Smooth muscle cell (in vitro differentiated cells): Measurements from ENCODE around the gene CASD1. TPM values are rescaled to one million over a fixed set of nuclear protein-coding genes. Genes with fewer than 3 reads are reported as not detected.

Experiments
- DNase-seq: peaks from one replicate; lab custom pipeline; 2025; ENCODE audit not compliant: unreplicated experiment; lab: John Stamatoyannopoulos, UW
- H2AFZ ChIP-seq: fragments of 200-600 bp; sonication (generic); 2 replicates; pipeline ENCODE4 v1.6.0; 2016; ENCODE audit warnings: antibody characterized with exemption, low read depth, mild to moderate bottlenecking
- H3F3A ChIP-seq: fragments of 200-600 bp; sonication (generic); 2 replicates; pipeline ENCODE4 v1.6.0; 2017; ENCODE audit warnings: antibody characterized with exemption, low read depth
- H3K27ac ChIP-seq: fragments of 200-600 bp; sonication (generic); 2 replicates; pipeline ENCODE4 v1.5.1; 2016; ENCODE audit warnings: low read depth, mild to moderate bottlenecking
- H3K27me3 ChIP-seq: fragments of 200-600 bp; sonication (generic); 2 replicates; pipeline ENCODE4 v1.6.1; 2016; ENCODE audit warnings: low read depth, mild to moderate bottlenecking
- H3K36me3 ChIP-seq: fragments of 200-600 bp; sonication (generic); 2 replicates; pipeline ENCODE4 v1.5.1; 2016; ENCODE audit warnings: low read depth
- H3K4me1 ChIP-seq: fragments of 200-600 bp; sonication (generic); 2 replicates; pipeline ENCODE4 v1.5.1; 2016; ENCODE audit warnings: low read depth
- H3K4me2 ChIP-seq: fragments of 200-600 bp; sonication (generic); 2 replicates; pipeline ENCODE4 v1.6.0; 2016; ENCODE audit warnings: mild to moderate bottlenecking
- H3K4me3 ChIP-seq: fragments of 200-600 bp; sonication (generic); 2 replicates; pipeline ENCODE4 v1.5.1; 2016; ENCODE audit warnings: mild to moderate bottlenecking
- H3K79me2 ChIP-seq: fragments of 200-600 bp; sonication (generic); 2 replicates; pipeline ENCODE4 v1.6.0; 2016; ENCODE audit warnings: low read depth, mild to moderate bottlenecking
- H3K9ac ChIP-seq: fragments of 200-600 bp; sonication (generic); 2 replicates; pipeline ENCODE4 v1.6.0; 2016; ENCODE audit warnings: low read depth
- H3K9me3 ChIP-seq: fragments of 200-600 bp; sonication (generic); replicated peaks from 2 replicates; pipeline ENCODE4 v1.5.1; 2016; ENCODE audit warnings: low read depth
- H4K20me1 ChIP-seq: fragments of 200-600 bp; sonication (generic); 2 replicates; pipeline ENCODE4 v1.6.0; 2016; ENCODE audit warnings: low read depth
- WGBS: methylation state at CpG from one replicate; pipeline ENCODE4 v1.1.7; 2016; ENCODE audit warnings: low lambda C conversion rate; 5-methylcytosine and 5-hydroxymethylcytosine counted together
- polyA plus RNA-seq: library from polyadenylated mRNA; unstranded; fragments of >200 nt; fragmentation: Nextera tagmentation; extraction: Ambion mirVana; gene quantifications from 2 replicates; pipeline ENCODE4 v1.2.1, GENCODE V29; 2016
- total RNA-seq: library from RNA; depleted of rRNA; stranded (reverse); fragments of >200 nt; gene quantifications from 2 replicates; pipeline ENCODE4 v1.2.3, GENCODE V29; 2014
- TF ChIP-seq, protein P1 (sequence below): fragments of 200-600 bp; sonication (generic); IDR thresholded peaks from 2 replicates; pipeline ENCODE4 v1.5.1; 2017; ENCODE audit warnings: borderline replicate concordance, mild to moderate bottlenecking, antibody characterized with exemption; ENCODE audit not compliant: insufficient read depth, poor library complexity, severe bottlenecking

The CASD1 gene
- total RNA-seq (29.9 and 33.6 TPM in 2 replicates), polyA plus RNA-seq (8.0 and 9.8 TPM in 2 replicates)

DNA sequence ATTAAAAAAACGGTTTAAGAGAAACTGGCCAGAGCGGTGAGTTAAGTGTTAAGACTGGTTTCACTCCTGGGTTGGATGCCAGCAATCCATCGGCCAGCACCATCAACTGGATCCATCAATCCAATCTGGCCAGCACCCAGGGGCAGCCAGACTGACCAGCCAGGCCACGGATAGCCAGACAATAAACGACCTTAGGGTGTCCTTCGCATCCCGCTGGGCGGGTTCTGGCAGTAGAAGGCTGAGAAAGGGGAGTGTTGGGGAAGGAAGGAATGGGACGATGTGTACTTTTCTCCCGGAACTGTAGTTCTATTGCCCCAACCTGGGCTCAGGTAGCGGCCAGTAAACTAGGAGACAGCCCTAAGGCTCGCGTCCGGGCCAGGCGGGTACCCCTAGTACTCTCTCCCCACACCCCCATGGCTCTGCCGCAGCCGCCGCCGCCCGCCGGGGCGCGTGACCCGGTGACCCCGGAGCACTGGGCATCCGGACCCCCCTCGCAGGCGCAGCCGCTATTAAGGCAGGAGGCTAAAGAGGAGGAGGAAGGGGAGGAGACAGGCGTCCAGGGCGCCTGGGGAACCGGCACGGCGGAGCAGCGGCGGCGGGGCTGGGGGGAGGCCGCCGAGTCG, at the start of gene CASD1:
CASD1 (plus strand) TSS at position 546 of the 623 bp plus-strand sequence. CDS start 276 bp downstream, outside the sequence.
- H3K4me2 ChIP-seq: peak within 1 kb of the TSS; percentile 90
- H3K4me1 ChIP-seq: peaks cover 30% of the 10 kb centered on the region
- H3K27me3 ChIP-seq: no peaks in the 10 kb centered on the region
- H3F3A ChIP-seq: peaks cover 4% of the 10 kb centered on the region
- peaks cover 34% of the 10 kb centered on the region for H3K79me2 ChIP-seq
- peaks cover 4% of the 10 kb centered on the region for H4K20me1 ChIP-seq
- peak within 1 kb of the TSS; percentile 82 for H3K4me3 ChIP-seq
- H3K9ac ChIP-seq: peak within 1 kb of the TSS; percentile 89
- no peaks in the 10 kb centered on the region for H3K9me3 ChIP-seq
- H2AFZ ChIP-seq: peak within 1 kb of the TSS; percentile 94
- no peaks in the 10 kb centered on the region for H3K36me3 ChIP-seq
- peak; percentile 28 for DNase-seq
- TF ChIP-seq, protein P1, sequence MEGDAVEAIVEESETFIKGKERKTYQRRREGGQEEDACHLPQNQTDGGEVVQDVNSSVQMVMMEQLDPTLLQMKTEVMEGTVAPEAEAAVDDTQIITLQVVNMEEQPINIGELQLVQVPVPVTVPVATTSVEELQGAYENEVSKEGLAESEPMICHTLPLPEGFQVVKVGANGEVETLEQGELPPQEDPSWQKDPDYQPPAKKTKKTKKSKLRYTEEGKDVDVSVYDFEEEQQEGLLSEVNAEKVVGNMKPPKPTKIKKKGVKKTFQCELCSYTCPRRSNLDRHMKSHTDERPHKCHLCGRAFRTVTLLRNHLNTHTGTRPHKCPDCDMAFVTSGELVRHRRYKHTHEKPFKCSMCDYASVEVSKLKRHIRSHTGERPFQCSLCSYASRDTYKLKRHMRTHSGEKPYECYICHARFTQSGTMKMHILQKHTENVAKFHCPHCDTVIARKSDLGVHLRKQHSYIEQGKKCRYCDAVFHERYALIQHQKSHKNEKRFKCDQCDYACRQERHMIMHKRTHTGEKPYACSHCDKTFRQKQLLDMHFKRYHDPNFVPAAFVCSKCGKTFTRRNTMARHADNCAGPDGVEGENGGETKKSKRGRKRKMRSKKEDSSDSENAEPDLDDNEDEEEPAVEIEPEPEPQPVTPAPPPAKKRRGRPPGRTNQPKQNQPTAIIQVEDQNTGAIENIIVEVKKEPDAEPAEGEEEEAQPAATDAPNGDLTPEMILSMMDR: no peak
- peak within 1 kb of the TSS; percentile 41 for H3K27ac ChIP-seq
- 6% methylated on average over 39 of the region's 40 CpGs for WGBS

DNA sequence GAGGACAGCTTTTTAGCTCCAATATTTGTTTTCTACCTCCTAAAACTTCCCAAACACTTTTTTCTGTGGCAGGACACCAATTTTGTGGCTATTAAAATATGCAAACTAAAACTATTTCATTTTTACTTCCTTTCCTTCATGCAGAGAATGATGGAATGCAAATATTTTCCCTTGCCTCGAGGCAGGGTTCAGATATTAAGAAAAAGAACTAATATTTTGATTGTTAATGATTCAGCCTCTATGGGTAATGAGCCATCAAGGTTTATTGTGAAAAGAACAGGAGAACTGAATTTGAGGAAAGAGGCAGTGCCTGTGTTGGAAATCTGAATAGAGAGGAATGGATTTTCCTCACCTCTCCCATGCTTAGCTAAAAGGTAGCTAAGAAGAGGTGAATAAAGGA, 43.1 kb upstream of the CASD1 start:
- H2AFZ ChIP-seq: no peak overlapping the region
- peaks cover 4% of the 10 kb centered on the region for H3K36me3 ChIP-seq
- no peak overlapping the region for H3K4me3 ChIP-seq
- DNase-seq: no peak
- H4K20me1 ChIP-seq: no peaks in the 10 kb centered on the region
- H3K4me1 ChIP-seq: no peaks in the 10 kb centered on the region
- no peaks in the 10 kb centered on the region for H3K27me3 ChIP-seq
- WGBS: 94% methylated on average over 1 of the region's 1 CpG
- no peaks in the 10 kb centered on the region for H3F3A ChIP-seq
- H3K27ac ChIP-seq: no peak overlapping the region
- H3K79me2 ChIP-seq: no peaks in the 10 kb centered on the region
- TF ChIP-seq, protein P1: no peak
- H3K9me3 ChIP-seq: no peaks in the 10 kb centered on the region
- no peak overlapping the region for H3K9ac ChIP-seq
- H3K4me2 ChIP-seq: no peak overlapping the region

DNA sequence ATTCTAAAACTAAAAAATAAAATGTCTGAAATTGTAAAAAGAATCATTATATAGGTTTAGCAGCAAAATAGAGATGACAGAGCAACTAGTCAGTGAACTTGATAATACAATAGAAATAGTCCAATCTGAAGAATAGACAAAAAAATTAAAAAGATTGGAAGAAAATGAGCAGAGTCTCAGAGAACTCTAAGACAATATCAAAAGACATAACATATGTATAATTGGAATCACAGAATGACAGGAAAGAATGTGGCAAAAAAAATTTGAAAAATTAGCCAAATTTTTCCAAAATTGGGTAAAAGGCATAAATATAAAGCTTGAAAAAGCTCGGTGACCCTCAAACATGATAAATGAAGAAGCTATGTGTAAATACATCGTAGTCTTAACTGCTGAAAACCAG, 38.0 kb upstream of the CASD1 start:
- 83% methylated on average over 2 of the region's 2 CpGs for WGBS

More for the DNA sequence above, 38.0 kb upstream of the CASD1 start:
- Histone ChIP-seq H3K9ac (no peak overlapping the region), H3K27me3 (peaks cover 8% of the 10 kb centered on the region), H3K9me3 (peaks cover 9% of the 10 kb centered on the region), H3K4me3 (no peak overlapping the region), H3K4me1 (no peaks in the 10 kb centered on the region), H2AFZ (no peak overlapping the region), H3K79me2 (no peaks in the 10 kb centered on the region), H3K4me2 (no peak overlapping the region), H3F3A (no peaks in the 10 kb centered on the region), H4K20me1 (no peaks in the 10 kb centered on the region), H3K36me3 (peaks cover 4% of the 10 kb centered on the region), H3K27ac (no peak overlapping the region)
- DNase-seq: no peak
- TF ChIP-seq, protein P1: no peak
